ENCODE results near the gene MKS1.
A peak's percentile ranks its signal among the peaks of the same experiment; 100 is the strongest.

The MKS1 gene

DNA sequence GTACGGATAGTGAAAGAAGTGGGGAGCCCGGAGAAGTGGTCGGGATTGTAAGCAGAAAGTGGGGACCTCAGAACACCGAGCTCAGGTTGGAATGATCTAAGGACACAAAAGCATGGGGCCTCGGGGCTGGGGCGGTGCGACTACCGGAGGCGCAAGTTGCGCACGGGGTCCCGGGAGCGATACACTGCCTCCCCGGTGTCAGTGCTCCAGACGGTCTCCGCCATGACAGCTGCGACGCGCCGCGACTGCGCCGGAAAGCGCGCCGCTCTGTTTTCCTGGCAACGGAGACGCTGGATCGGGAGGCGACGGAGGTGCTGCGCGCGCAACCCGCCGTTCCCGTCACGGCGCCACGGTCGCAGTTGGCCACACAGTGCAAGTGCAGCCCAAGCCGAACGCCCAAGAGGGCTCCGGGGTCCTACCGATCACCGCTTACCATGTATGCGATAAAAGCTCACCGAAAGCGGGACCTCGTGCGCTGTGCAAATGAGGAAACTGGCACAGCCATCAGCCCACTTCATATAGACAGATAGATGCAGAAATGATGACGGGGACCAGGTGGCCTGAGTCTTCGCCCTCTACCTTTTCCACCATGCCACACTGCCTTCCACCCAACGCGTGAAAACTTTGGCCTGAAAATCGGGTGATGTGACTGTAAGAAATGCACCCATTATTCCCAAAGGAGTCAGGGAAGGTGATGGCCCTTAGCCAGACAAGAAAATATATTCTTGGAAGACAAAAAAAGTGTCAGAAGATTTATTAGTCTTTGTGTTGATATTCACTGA, at the start of gene MKS1:
Gene MKS1 (minus strand): TSS at position 249 of the 782 bp plus-strand sequence. CDS start 25 bp downstream, at position 224.
- DNase-seq (ENCODE audit: low read depth), result peak; percentile 36

DNA sequence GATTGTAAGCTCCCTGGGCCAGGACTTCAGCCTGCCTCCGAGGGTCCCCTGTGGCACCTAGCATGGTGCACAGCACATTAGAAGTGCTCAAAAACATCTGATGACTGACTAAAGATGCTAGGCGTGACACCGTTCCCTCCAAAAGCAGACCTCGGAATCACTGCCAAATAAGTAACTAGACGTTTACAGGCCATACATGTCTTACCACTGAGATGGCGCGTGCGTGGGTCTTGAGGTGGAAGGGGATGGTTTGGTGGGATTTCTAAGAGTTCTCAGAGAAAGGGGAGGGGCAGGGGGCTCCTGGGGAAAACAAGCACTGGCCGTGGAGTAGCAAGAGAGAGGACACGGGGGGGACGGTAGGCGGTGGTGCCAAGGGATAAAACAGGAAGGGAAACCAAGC, 49.3 kb upstream of the MKS1 start:
- DNase-seq (ENCODE audit: low read depth), result no peak

DNA sequence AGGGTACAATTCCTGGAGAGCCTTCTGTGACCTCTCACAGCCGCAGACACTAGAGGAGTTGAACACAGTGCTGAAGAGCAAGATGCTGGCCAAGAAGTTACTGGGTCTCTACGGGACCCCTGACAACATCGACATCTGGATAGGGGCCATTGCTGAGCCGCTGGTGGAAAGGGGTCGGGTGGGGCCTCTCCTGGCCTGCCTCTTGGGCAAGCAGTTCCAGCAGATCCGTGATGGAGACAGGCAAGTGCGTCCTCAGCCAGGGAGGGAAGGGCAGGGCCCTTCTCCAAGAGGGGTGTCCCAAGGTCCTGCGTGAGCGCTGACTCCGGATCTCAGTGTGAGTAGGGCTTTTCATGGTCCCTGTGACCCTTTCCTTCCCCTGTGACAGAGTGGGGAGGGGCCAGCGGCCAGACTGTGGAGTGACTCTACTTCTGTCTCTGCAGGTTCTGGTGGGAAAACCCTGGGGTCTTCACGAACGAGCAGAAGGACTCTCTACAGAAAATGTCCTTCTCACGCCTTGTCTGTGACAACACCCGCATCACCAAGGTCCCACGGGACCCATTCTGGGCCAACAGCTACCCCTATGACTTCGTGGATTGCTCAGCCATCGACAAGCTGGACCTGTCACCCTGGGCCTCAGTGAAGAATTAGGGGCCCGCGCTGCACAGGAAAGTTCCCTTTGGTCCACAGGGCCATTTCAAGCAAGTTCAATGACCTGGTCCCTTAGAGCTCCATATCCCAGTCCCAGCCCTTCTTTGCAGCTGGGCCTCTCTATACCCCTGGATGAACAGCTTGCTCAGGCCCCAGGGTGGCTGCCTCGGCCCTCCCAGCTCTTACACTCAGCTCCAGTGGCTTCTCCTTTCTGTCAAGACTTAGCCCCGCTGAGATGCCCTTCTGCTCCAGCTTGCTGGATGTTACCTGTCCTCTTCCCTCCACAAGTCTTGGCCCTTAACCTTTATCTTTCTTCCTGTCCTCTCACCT, 48.6 kb upstream of the MKS1 start:
- no peak for DNase-seq (ENCODE audit: low read depth)

DNA sequence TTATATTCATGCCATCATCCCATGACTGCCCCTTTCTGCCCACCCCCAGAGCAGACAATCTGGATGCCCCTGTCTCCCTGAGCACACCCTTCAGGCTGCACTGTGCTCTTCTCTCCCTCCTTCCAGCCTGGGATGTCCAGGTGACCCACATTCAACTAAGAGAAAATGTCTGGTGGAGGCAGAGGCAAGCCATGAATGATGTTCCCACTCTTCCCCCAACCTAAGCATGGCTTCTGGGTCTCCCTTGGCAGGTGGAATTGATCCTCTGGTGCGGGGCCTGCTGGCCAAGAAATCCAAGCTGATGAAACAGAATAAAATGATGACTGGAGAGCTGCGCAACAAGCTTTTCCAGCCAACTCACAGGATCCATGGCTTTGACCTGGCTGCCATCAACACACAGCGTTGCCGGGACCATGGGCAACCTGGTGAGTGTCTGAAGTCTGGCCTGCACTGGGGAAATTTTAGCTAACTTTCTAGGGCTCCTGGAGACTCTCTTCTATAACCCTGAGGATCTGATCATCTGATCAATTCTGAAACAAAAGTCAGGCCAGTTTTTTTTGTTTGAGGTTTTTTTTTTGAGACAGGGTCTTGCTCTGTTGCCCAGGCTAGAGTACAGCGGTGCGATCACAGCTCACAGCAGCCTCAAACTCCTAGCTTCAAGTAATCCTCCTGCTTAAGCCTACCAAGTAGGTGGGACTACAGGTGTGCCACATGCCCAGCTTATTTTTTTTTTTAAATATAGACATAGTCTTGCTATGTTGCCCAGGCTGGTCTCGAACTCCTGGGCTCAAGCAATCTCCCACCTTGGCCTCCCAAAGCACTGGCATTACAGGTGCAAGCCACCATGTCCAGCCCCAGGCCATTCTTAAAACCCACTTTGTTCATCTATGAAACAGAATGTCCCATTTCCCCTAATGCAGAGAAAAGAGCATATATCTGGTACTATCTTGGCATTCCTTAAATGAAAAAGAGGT, 47.1 kb upstream of the MKS1 start:
- DNase-seq (ENCODE audit: low read depth), result no peak

DNA sequence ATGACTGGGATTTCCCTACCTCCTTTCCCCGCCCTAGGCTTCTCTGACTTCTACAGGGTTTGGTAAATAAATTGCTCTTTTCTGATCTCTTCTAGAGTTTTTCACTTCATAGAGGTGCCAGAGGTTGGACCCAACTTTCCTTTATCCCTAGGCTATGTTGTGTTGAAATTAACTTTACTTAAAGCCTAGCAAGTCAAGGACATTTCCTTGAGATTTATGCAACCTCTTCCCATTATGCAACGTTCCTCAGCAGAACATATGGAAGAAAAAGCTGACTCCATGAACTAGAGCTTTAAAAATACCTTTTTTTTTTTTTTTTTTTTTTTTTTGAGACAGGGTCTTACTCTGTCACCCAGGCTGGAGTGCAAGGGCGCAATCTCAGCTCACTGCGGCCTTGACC, 46.2 kb upstream of the MKS1 start:
- DNase-seq (ENCODE audit: low read depth), result no peak

DNA sequence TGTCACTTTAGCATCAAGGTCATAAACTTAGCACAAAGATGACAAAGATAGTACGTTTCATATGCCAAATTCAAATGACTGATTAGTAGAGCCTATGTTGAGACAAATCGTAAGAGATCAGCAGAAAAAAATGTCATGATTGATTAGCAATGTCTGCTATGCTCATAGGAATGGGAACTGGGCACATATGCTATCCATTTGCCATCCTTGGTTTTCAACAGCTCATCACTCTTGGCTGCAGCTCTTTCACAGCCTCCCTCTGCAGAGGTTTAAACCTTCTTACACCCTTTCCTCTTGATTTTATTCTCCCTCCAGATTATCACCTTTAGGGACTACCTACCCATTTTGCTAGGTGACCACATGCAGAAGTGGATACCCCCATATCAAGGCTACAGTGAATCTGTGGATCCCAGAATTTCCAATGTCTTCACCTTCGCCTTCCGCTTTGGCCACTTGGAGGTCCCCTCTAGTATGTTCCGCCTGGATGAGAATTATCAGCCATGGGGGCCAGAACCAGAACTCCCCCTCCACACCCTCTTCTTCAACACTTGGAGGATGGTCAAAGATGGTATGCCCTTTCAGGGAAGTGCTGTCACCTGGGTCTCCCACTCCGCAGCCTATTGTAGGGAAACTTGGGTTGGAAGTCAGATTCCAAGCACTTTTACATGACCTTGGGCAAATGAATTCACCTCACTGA, 45.5 kb upstream of the MKS1 start:
- DNase-seq (ENCODE audit: low read depth), result no peak

DNA sequence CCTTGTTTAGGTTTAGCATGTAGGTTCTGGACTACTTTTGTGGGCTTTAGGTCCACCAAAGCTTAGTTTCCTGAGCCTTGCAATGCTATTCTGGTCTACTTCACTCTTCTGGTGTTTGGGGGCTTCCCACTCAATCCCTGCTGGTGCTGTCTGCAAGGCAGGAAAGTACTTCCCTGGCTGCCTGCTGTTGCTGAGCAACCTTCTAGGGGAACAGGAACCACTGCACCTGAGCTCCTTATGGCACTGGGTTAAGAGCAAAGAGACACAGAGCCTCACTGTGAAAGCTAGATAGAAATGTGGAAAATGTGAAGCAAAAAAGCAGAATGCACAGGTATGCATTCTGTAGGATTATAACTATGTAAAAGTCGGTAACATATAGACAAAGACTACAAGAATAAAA, 44.7 kb upstream of the MKS1 start:
- no peak for DNase-seq (ENCODE audit: low read depth)

DNA sequence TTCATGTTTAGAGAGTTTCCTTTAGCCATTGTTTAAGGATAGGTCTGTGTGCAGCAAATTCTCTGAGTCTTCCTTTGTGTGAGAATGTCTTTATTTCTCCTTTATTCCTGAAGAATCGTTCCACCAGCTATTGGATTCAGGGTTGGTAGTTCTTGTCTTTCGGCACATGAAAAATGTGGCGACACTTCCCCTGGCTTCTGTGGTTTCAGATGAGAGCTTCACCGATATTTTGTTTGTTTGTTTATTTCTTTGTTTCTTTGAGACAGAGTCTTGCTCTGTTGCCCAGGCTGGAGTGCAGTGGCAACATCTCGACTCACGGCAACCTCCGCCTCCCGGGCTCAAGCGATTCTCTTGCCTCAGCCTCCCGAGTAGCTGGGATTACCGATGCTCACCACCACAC, 43.1 kb upstream of the MKS1 start:
- DNase-seq (ENCODE audit: low read depth), result no peak

DNA sequence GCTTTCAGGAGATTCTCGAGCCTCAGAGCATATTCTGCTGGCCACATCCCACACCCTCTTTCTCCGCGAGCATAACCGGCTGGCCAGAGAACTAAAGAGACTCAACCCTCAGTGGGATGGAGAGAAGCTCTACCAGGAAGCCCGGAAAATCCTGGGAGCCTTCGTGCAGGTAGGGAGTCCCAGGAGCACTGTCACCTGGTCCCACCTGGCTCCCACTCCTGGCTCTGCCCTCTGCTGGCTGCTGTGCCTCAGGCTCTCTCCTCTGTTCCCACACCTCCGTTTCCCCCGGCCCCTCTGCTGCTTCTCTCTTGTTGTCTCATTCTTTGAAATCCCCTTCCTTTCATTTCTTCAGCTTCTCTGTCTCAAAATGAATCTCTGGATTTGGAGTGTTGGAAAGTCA, 35.7 kb upstream of the MKS1 start:
- no peak for DNase-seq (ENCODE audit: low read depth)

DNA sequence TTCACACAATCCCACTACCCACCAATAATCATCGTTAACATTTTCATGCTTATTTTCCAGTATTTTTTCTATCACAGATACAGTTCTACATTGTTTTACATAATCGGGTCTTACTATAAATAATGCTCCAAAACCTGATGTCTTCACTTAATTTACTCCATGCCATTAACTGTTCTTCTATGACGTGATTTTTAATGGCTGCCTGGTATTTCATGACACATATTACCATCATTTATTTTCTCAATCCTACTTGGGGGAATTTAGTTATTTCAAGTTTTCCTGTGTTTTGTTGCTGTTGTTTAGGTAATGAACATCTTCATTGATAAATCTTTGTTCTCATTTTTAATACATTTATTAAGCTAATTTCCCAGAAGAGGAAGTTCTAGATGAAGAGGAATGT, 34.0 kb upstream of the MKS1 start:
- no peak for DNase-seq (ENCODE audit: low read depth)

DNA sequence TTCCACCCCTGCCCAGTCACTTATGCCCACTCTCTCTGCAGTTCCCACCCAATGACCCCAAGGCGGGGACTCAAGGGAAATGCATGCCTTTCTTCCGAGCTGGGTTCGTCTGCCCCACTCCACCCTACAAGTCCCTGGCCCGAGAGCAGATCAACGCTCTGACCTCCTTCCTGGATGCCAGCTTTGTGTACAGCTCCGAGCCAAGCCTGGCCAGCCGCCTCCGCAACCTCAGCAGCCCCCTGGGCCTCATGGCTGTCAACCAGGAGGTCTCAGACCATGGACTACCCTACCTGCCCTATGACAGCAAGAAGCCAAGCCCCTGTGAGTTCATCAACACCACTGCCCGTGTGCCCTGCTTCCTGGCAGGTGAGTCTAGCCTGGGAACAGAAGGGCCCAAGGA, 33.1 kb upstream of the MKS1 start:
- DNase-seq (ENCODE audit: low read depth), result no peak

DNA sequence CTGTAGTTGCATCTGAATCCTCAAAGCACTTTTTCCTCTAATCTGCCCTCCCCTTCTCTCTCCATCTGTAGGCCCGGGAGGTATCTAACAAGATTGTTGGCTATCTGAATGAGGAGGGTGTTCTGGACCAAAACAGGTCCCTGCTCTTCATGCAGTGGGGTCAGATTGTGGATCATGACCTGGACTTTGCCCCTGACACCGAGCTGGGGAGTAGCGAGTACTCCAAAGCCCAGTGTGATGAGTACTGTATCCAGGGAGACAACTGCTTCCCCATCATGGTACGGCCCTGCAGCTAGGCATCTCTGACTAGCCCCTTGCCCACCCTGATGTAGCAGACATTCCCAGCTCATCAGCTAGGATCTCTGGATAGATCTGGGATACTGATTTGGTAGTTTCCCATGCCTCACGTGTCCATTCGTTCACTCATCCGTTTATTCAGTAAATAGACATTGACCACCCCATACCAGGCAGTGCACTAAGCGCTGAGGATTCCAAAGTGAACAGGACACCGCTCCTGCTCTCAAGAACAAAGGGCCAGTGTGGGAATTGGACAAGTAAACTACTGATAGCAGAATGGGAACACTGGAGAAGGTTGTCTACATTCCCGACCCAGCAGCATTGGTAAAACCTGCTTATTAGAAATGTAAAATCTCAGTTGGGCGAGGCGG, 31.4 kb upstream of the MKS1 start:
- no peak for DNase-seq (ENCODE audit: low read depth)

DNA sequence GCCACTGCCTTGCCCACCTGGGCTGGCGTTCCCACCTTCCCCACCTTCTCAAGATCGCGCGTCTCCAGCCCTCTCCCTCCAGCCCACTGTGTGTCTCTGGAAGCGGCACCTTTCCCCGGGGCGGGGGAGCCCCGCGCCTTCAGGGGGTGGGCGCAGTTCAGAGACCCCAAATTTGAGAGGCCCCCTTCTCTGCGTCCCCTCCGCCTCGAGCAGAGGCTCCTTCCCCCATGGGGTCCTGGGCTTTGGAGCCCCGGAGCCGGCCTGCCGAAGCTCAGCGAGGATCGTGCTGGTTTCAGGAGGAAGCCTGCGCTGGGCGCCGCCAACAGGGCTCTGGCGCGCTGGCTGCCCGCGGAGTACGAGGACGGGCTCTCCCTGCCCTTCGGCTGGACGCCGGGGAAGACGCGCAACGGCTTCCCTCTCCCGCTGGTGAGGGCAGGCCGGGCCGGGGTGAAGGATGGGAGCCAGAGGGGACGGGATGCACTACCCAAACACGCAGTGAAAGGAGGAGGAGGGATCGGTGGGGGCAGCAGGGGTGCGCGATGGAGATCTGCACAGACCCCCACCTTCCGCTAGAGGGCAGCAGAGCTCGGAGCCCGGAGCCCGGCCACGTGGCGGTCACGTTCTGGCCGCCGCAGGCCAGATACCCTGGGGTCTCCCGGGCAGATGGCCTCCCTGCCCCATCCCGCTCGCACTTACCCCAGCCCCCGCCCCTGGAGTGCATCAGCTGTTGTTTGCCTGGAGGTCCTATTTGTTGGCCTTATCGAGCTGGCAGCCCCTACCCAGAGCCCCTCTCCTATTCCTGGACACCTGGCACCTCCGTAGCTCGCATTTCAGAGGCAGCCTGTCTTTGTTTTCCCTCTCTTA, 30.4 kb upstream of the MKS1 start:
- no peak for DNase-seq (ENCODE audit: low read depth)

DNA sequence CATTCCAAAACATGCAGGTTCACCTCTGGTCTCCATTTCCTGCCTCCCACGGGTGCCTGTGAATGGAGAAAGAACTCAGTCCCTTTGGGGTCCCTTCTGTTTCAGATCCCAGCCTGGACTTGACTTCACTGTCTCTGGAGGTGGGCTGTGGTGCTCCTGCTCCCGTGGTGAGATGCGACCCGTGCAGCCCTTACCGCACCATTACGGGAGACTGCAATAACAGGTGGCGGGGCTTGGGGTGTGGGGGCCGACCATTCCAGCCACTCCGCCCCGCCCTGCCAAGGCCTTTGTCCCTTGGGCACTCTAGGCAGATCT, 29.9 kb upstream of the MKS1 start:
- DNase-seq (ENCODE audit: low read depth), result no peak

DNA sequence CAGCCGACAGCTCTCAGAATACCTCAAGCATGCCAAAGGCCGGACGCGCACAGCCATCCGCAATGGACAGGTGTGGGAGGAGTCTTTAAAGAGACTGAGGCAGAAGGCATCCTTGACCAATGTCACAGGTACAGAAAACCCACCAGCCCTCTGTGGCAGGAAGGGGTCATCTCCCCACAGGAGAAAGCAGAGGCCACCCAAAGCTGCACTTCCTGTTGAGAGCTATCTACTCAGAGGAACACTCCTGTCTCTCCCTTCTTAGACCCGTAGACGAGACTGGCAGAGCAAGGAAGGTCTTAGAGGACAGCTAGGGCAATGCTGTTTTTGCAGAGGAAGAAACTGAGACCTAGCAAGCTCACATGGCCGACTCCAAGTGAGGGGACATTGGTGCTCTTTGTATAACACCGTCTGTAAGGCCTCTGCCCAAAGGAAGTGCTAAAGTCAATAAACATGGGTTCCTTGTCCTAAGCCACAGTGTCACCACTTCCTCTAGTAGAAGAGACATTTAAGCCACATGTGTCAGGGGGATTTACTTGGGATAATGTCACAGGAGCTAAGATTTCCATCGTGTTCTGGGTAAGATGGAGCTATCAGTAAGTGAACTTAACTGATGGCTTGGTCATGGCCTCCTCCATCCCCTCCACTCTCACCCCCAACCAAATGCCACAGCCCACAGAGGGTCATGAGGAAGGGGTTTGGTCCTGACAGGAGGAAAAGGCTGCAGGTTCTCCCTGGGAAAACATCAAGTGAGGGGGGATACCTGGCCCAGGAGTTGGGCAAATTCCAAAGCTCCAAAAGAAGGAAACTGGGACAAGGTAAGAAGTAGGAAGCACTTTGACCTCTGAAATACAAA, 28.7 kb upstream of the MKS1 start:
- no peak for DNase-seq (ENCODE audit: low read depth)

DNA sequence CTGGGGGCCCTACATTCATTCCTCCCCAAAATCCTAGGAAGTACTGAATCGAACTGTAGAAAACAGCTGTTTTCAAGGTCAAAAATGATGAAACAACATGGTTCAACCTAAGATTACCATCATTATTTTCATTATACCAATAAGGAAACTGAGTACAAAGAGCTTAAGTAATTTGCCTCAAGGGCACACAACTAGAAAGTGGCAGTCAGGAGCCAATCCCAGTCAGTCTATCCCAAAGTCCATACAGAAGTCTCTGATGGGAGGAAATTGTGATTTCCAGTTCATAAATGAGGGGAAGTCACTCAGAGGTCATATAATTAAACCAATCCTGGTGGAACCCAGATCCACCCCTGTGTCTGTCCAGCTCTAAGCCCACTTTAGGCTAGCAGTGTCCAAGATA, 27.7 kb upstream of the MKS1 start:
- no peak for DNase-seq (ENCODE audit: low read depth)

DNA sequence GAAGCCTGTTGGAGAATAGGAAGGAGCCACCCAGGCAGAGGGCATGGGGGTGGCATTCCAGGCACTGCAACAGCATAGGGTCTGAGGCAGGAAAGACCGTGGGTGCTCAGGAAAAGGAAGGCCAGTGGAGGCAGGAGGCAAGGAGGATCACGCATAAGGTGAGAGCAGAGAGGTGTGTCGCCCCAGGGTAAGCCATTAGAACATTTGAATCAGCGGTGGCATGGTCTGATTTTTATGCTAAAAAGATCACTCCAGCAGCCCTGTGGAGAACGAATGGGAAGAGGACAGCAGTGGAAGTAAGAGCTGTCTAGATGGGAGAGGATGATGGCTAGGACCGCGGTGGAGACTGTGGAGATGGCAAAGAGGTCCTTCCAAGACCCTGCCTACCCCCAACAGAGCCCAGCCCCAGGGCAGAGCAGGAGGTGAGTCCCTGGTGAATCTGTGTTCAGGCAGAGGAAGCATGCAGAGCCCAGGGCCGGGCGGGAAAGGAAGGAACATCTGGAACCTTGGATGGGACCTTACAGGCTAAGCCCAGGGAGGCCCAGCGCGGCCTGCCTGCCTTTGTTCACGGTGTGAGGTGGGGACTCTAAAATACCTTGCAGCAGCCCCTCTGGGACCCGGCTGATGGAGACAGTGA, 27.2 kb upstream of the MKS1 start:
- DNase-seq (ENCODE audit: low read depth), result no peak

DNA sequence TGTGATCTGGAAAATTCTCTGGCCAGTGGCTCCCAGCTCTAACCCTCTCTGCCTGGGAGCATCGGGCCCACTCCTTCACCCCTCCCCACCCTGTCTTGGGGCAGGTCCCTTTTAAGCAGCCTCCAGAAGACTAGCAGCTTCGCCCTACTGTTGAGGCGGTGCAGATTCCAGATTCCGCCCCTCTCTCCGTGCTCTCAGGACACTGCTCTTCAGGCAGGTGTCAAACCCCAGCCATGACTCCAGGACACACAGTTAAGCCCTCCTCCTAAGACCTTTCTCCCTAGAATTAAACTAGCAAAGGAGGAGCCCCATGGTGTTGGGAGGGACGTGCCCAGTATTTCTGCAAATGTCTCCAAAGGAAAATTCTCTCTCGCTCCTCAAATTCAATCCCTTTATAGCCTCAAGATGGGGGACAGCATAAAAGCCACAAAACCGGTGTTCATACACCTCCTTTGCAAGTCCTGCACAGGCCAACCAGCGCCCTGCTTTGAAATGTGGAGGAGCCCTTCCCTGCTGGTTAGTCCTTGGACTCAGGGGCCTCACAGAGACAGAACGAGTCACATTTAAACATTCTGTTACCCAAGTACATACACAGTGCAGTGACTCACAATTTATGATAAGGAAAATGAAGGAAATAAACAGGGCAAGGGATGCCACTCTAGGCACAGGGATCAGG, 26.5 kb upstream of the MKS1 start:
- DNase-seq (ENCODE audit: low read depth), result no peak
